Measurements from ENCODE around the gene ARMCX4.

GRCh38 chrX:101460669-101461068, 24.6 kb upstream of the ARMCX4 start:
- TF ChIP-seq USF1 (CRISPR knock-in tag; IDR thresholded peaks at IDR 0.05) (no peak), CTCF (IDR thresholded peaks at IDR 0.05) (no peak), IRF2 (CRISPR knock-in tag; IDR thresholded peaks at IDR 0.05; ENCODE audit: borderline replicate concordance, low read depth) (no peak), CREB1 (CRISPR knock-in tag; IDR thresholded peaks at IDR 0.05) (no peak), JUN (CRISPR knock-in tag; IDR thresholded peaks at IDR 0.05) (no peak), ZNF512 (CRISPR knock-in tag; IDR thresholded peaks at IDR 0.05; ENCODE audit: borderline replicate concordance) (no peak), E2F1 (CRISPR knock-in tag; IDR thresholded peaks at IDR 0.05) (no peak), FOXP1 (CRISPR knock-in tag; IDR thresholded peaks at IDR 0.05; ENCODE audit: borderline replicate concordance) (no peak), NFE2L1 (CRISPR knock-in tag; IDR thresholded peaks at IDR 0.05) (no peak), HMGXB4 (CRISPR knock-in tag; IDR thresholded peaks at IDR 0.05) (no peak), ATF6 (CRISPR knock-in tag; IDR thresholded peaks at IDR 0.05) (no peak), IRF1 (CRISPR knock-in tag; IDR thresholded peaks at IDR 0.05) (no peak), NFATC4 (CRISPR knock-in tag; IDR thresholded peaks at IDR 0.05) (no peak), TCF7 (CRISPR knock-in tag; IDR thresholded peaks at IDR 0.05; ENCODE audit: low read depth) (no peak)

All from WTC11 (cell line).